HCT116 (cell line): ENCODE results near the gene MAML3.

Source experiments
- CBX3 ChIP-seq: IDR thresholded peaks from 2 replicates; pipeline ENCODE4 v1.6.1; 2012; ENCODE audit warnings: low read depth
- CTCF ChIP-seq, 3 experiments: fragments of 200-600 bp in 1 of 3; sonication (generic) in 1 of 3; IDR thresholded peaks in 2 of 3; conservative IDR thresholded peaks in 1 of 3; 2 replicates each; pipeline ENCODE4 v1.5.1; 2012 to 2017; ENCODE audit warnings: low read depth in 2 of 3, low read length in 2 of 3, antibody characterized with exemption in 1 of 3, borderline replicate concordance in 1 of 3, control low read depth in 1 of 3, mild to moderate bottlenecking in 1 of 3, mixed read lengths in 1 of 3, mixed run types in 1 of 3, moderate library complexity in 1 of 3; ENCODE audit not compliant: insufficient read depth in 1 of 3
- EZH2phosphoT487 ChIP-seq: fragments of 200-600 bp; IDR thresholded peaks from 2 replicates; pipeline ENCODE4 v1.6.1; 2018; ENCODE audit warnings: antibody characterized with exemption, borderline replicate concordance
- FOSL1 ChIP-seq: IDR thresholded peaks from 2 replicates; pipeline ENCODE4 v1.6.1; 2012; ENCODE audit warnings: low read depth
- JUND ChIP-seq: IDR thresholded peaks from 2 replicates; pipeline ENCODE4 v1.6.1; 2012
- SP1 ChIP-seq: IDR thresholded peaks from 2 replicates; pipeline ENCODE4 v1.6.1; 2012; ENCODE audit warnings: low read depth
- TF ChIP-seq, protein P1 (sequence below): IDR thresholded peaks from 2 replicates; pipeline ENCODE4 v1.6.1; 2012

- TF ChIP-seq CBX3 = no peak
- no peak for TF ChIP-seq JUND
- no peak for TF ChIP-seq CTCF (IDR thresholded peaks at IDR 0.05 in 2 of 3, conservative IDR thresholded peaks at IDR 0.05 in 1 of 3; ENCODE audit: borderline replicate concordance in 1 of 3, insufficient read depth in 1 of 3, low read depth in 2 of 3, low read length in 2 of 3)
- TF ChIP-seq, protein P1, sequence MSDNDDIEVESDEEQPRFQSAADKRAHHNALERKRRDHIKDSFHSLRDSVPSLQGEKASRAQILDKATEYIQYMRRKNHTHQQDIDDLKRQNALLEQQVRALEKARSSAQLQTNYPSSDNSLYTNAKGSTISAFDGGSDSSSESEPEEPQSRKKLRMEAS = no peak
- no peak for TF ChIP-seq FOSL1
- TF ChIP-seq SP1 = no peak
- TF ChIP-seq EZH2phosphoT487 = no peak
Measured at GRCh38 chr4:139972305-139972704, 181.7 kb downstream of the MAML3 start.
